ENCODE data around the gene SCN10A.

DNA sequence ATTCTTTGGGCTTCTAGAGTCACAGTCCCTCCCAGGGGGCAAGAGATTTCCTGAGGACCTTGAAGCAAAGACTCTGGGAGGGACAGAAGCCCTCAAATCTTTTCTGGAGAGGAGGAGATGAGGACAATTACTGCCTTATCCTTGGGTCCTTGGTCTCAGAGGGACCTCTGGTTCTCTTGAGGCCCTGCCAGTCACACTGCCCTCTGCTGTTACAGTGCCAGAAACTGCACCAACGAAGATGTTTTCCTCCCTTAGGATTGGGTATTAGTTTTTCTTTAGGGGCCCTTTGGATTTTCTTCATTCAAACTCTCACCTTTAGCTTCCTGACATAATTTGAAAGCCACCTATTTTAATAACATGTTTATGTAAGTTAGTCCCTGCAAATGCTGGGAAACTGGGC is 108.3 kb downstream of the SCN10A start:
- TF ChIP-seq POLR2A (IDR thresholded peaks at IDR 0.05; ENCODE audit: low read depth, low read length): no peak
- TF ChIP-seq TAF1 (IDR thresholded peaks at IDR 0.05; ENCODE audit: low read depth, low read length): no peak
- TF ChIP-seq POLR2AphosphoS5 (IDR thresholded peaks at IDR 0.05; ENCODE audit: low read depth, low read length): no peak

All from GM12891 (cell line).